Ectodermal cell (in vitro differentiated cells): ENCODE results near the gene SORT1.

Experiments
- H3K27ac ChIP-seq: 2 replicates; pipeline ENCODE4 v1.7.0; 2013; ENCODE audit warnings: mild to moderate bottlenecking, low read depth, low read length; ENCODE audit not compliant: insufficient read depth, poor library complexity, severe bottlenecking
- H3K27me3 ChIP-seq: 2 replicates; pipeline ENCODE4 v1.7.0; 2013; ENCODE audit warnings: mild to moderate bottlenecking, low read length; ENCODE audit not compliant: insufficient read depth, control insufficient read depth, poor library complexity, severe bottlenecking
- H3K36me3 ChIP-seq: one replicate; pipeline ENCODE4 v1.7.0; 2013; ENCODE audit warnings: low read length; ENCODE audit not compliant: control insufficient read depth, insufficient read depth
- H3K4me1 ChIP-seq: one replicate; pipeline ENCODE4 v1.7.0; 2013; ENCODE audit warnings: low read length; ENCODE audit not compliant: control insufficient read depth, insufficient read depth
- H3K4me3 ChIP-seq: 2 replicates; pipeline ENCODE4 v1.7.0; 2013; ENCODE audit warnings: low read depth, low read length, control low read depth; ENCODE audit not compliant: insufficient read depth
- H3K9me3 ChIP-seq: 2 replicates; pipeline ENCODE4 v1.7.0; 2013; ENCODE audit warnings: mild to moderate bottlenecking, low read length, moderate library complexity; ENCODE audit not compliant: control insufficient read depth
- WGBS, 2 experiments: methylation state at CpG; one replicate each; pipeline ENCODE4 v1.1.7; 2013; ENCODE audit warnings: missing lambda C conversion rate in 2 of 2; 5-methylcytosine and 5-hydroxymethylcytosine counted together

The SORT1 gene

GRCh38 chr1:109347511-109347910 lies 50.2 kb downstream of the SORT1 start:
- H3K27ac ChIP-seq, result no peak overlapping the region
- peaks cover 4% of the 10 kb centered on the region for H3K36me3 ChIP-seq
- H3K27me3 ChIP-seq, result no peaks in the 10 kb centered on the region
- no peak overlapping the region for H3K4me3 ChIP-seq
- H3K4me1 ChIP-seq, result no peaks in the 10 kb centered on the region
- 95 to 97% methylated on average over 6 of the region's 6 CpGs for WGBS, 2 experiments
- no peaks in the 10 kb centered on the region for H3K9me3 ChIP-seq

GRCh38 chr1:109341944-109342930 lies 55.5 kb downstream of the SORT1 start:
- no peak overlapping the region for H3K27ac ChIP-seq
- WGBS, 2 experiments, result 97% methylated on average over 7 to 9 of the region's 9 CpGs
- H3K4me1 ChIP-seq, result no peaks in the 10 kb centered on the region
- H3K4me3 ChIP-seq, result no peak overlapping the region
- H3K27me3 ChIP-seq, result no peaks in the 10 kb centered on the region
- peaks cover 20% of the 10 kb centered on the region for H3K36me3 ChIP-seq
- no peaks in the 10 kb centered on the region for H3K9me3 ChIP-seq

GRCh38 chr1:109338608-109339007 lies 59.1 kb downstream of the SORT1 start:
- Histone ChIP-seq H3K27ac (no peak overlapping the region), H3K9me3 (no peaks in the 10 kb centered on the region), H3K36me3 (peaks cover 35% of the 10 kb centered on the region), H3K27me3 (no peaks in the 10 kb centered on the region), H3K4me3 (no peak overlapping the region), H3K4me1 (no peaks in the 10 kb centered on the region)
- 94 to 98% methylated on average over 3 of the region's 3 CpGs for WGBS, 2 experiments

GRCh38 chr1:109338091-109338490 lies 59.6 kb downstream of the SORT1 start:
- H3K27ac ChIP-seq, result no peak overlapping the region
- H3K27me3 ChIP-seq, result no peaks in the 10 kb centered on the region
- H3K4me3 ChIP-seq, result no peak overlapping the region
- H3K4me1 ChIP-seq, result no peaks in the 10 kb centered on the region
- WGBS, 2 experiments, result 96 to 98% methylated on average over 4 of the region's 6 CpGs
- H3K9me3 ChIP-seq, result no peaks in the 10 kb centered on the region
- peaks cover 35% of the 10 kb centered on the region for H3K36me3 ChIP-seq

- Histone ChIP-seq H3K27ac (no peak overlapping the region), H3K9me3 (no peaks in the 10 kb centered on the region), H3K4me1 (no peaks in the 10 kb centered on the region), H3K36me3 (peaks cover 30% of the 10 kb centered on the region), H3K4me3 (no peak overlapping the region), H3K27me3 (no peaks in the 10 kb centered on the region)
- WGBS, 2 experiments, result 94 to 98% methylated on average over 3 to 4 of the region's 4 CpGs
Measured at GRCh38 chr1:109335091-109335490, 62.6 kb downstream of the SORT1 start.

- Histone ChIP-seq H3K4me1 (no peaks in the 10 kb centered on the region), H3K27ac (no peak overlapping the region), H3K27me3 (no peaks in the 10 kb centered on the region), H3K36me3 (peaks cover 19% of the 10 kb centered on the region), H3K9me3 (no peaks in the 10 kb centered on the region), H3K4me3 (no peak overlapping the region)
Measured at GRCh38 chr1:109331113-109331512, 66.6 kb downstream of the SORT1 start.

GRCh38 chr1:109327285-109327684 lies 70.4 kb downstream of the SORT1 start:
- Histone ChIP-seq H3K4me3 (no peak overlapping the region), H3K4me1 (no peaks in the 10 kb centered on the region), H3K9me3 (no peaks in the 10 kb centered on the region), H3K27me3 (no peaks in the 10 kb centered on the region), H3K27ac (no peak overlapping the region), H3K36me3 (peaks cover under 1% of the 10 kb centered on the region)
- 85 to 96% methylated on average over 5 of the region's 5 CpGs for WGBS, 2 experiments

GRCh38 chr1:109322974-109323373 lies 74.7 kb downstream of the SORT1 start:
- no peak overlapping the region for H3K4me3 ChIP-seq
- no peak overlapping the region for H3K27ac ChIP-seq
- no peaks in the 10 kb centered on the region for H3K27me3 ChIP-seq
- H3K9me3 ChIP-seq, result no peaks in the 10 kb centered on the region
- H3K36me3 ChIP-seq, result peaks cover 3% of the 10 kb centered on the region
- H3K4me1 ChIP-seq, result no peaks in the 10 kb centered on the region
- 92 to 96% methylated on average over 6 of the region's 6 CpGs for WGBS, 2 experiments

GRCh38 chr1:109319114-109319513 lies 78.6 kb downstream of the SORT1 start:
- Histone ChIP-seq H3K4me1 (no peaks in the 10 kb centered on the region), H3K27ac (no peak overlapping the region), H3K36me3 (peaks cover 10% of the 10 kb centered on the region), H3K4me3 (no peak overlapping the region), H3K27me3 (no peaks in the 10 kb centered on the region), H3K9me3 (no peaks in the 10 kb centered on the region)
- 78 to 79% methylated on average over 3 of the region's 3 CpGs for WGBS, 2 experiments

- Histone ChIP-seq H3K36me3 (peaks cover 16% of the 10 kb centered on the region), H3K27ac (no peak overlapping the region), H3K4me1 (no peaks in the 10 kb centered on the region), H3K27me3 (no peaks in the 10 kb centered on the region), H3K4me3 (no peak overlapping the region), H3K9me3 (no peaks in the 10 kb centered on the region)
- 88 to 98% methylated on average over 1 of the region's 1 CpG for WGBS, 2 experiments
Measured at GRCh38 chr1:109316506-109316905, 81.2 kb downstream of the SORT1 start.
